Measurements from ENCODE around the gene PDCD11. TPM values are rescaled to one million over a fixed set of nuclear protein-coding genes. Genes with fewer than 3 reads are reported as not detected.

Gene PDCD11
- total RNA-seq, 1 donor from 2014 or later, result 73.2 TPM

DNA sequence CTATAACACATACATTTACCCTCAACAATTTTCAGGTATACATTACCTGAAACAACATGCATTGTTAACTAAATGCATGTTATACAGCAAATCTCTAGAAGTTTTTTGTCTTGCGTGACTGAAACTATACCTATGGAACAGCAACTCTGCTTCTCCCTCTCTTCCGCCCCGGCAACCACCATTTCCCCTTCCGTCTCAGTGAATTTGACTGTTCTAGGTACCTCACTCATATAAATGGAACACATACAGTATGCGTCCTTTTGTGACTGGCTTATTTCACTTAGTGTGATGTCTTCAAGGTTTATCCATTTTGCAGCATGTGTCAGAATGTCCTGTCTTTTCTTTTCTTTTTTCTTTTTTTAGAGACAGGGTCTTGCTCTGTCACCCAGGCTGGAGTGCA is 33.2 kb downstream of the PDCD11 start:
- no peak for DNase-seq
- Mint-ChIP-seq H3K9me3 (ENCODE audit: unreplicated experiment) (no peaks in the 10 kb centered on the region), H3K4me1 (ENCODE audit: low read depth, unreplicated experiment) (peaks cover 8% of the 10 kb centered on the region), H3K4me3 (ENCODE audit: unreplicated experiment) (no peak overlapping the region), H3K36me3 (ENCODE audit: unreplicated experiment) (peaks cover 19% of the 10 kb centered on the region), H3K27ac (ENCODE audit: unreplicated experiment) (no peak overlapping the region), H3K27me3 (ENCODE audit: unreplicated experiment) (no peaks in the 10 kb centered on the region)
- no peak for TF ChIP-seq CTCF (IDR thresholded peaks at IDR 0.05; ENCODE audit: partially characterized antibody, unreplicated experiment)

GRCh38 chr10:103431902-103432301 is 35.5 kb downstream of the PDCD11 start:
- H3K4me1 Mint-ChIP-seq (ENCODE audit: low read depth, unreplicated experiment), result peaks cover 8% of the 10 kb centered on the region
- H3K9me3 Mint-ChIP-seq (ENCODE audit: unreplicated experiment), result no peaks in the 10 kb centered on the region
- TF ChIP-seq CTCF (IDR thresholded peaks at IDR 0.05; ENCODE audit: partially characterized antibody, unreplicated experiment), result no peak
- no peaks in the 10 kb centered on the region for H3K27me3 Mint-ChIP-seq (ENCODE audit: unreplicated experiment)
- H3K36me3 Mint-ChIP-seq (ENCODE audit: unreplicated experiment), result peaks cover 12% of the 10 kb centered on the region
- no peak overlapping the region for H3K4me3 Mint-ChIP-seq (ENCODE audit: unreplicated experiment)
- no peak overlapping the region for H3K27ac Mint-ChIP-seq (ENCODE audit: unreplicated experiment)
- no peak for DNase-seq

GRCh38 chr10:103433858-103434257 is 37.4 kb downstream of the PDCD11 start:
- Mint-ChIP-seq H3K4me1 (ENCODE audit: low read depth, unreplicated experiment) (peaks cover 2% of the 10 kb centered on the region), H3K4me3 (ENCODE audit: unreplicated experiment) (no peak overlapping the region), H3K27ac (ENCODE audit: unreplicated experiment) (no peak overlapping the region), H3K9me3 (ENCODE audit: unreplicated experiment) (no peaks in the 10 kb centered on the region), H3K27me3 (ENCODE audit: unreplicated experiment) (no peaks in the 10 kb centered on the region), H3K36me3 (ENCODE audit: unreplicated experiment) (peaks cover 12% of the 10 kb centered on the region)
- no peak for DNase-seq
- no peak for TF ChIP-seq CTCF (IDR thresholded peaks at IDR 0.05; ENCODE audit: partially characterized antibody, unreplicated experiment)

DNA sequence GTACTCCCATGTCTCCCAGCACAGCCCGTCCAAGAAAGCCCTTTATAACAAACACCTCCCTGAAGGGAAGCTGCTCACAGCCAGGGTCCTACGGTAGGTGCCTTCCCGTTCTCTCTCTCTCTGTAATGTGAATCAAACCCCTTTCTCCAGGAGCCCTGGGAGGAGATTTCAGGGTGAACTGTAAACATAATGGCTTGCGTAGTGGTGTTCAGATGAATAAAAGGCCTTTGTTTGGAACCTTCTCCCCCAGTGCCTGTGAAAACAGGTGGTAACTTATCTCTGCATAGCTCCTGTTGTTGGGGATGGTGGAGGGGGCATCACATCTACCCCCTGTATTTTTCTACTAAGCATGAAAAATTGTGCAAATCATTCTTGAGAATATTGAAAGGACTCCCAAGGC is 43.4 kb downstream of the PDCD11 start:
- no peak overlapping the region for H3K4me3 Mint-ChIP-seq (ENCODE audit: unreplicated experiment)

DNA sequence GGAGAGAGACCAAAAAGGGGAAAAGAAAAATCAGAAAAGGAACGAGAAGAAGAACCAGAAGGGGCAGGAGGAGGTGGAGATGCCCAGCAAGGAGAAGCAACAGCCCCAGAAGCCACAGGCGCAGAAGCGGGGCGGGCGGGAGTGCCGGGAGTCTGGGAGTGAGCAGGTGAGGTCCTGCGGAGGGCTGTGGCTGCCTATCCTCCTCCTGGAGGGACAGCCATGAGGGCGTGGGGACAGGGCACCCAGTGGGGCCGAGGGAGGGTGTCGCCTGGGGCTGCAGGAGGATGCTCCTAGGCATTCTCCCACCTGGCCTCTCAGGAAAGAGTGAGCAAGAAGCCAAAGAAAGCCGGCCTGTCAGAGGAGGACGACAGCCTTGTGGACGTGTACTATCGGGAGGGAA is 44.0 kb downstream of the PDCD11 start:
- Mint-ChIP-seq H3K27ac (ENCODE audit: unreplicated experiment) (peak overlapping the region; percentile 68), H3K4me1 (ENCODE audit: low read depth, unreplicated experiment) (no peaks in the 10 kb centered on the region), H3K4me3 (ENCODE audit: unreplicated experiment) (no peak overlapping the region), H3K36me3 (ENCODE audit: unreplicated experiment) (no peaks in the 10 kb centered on the region), H3K9me3 (ENCODE audit: unreplicated experiment) (peaks cover 2% of the 10 kb centered on the region), H3K27me3 (ENCODE audit: unreplicated experiment) (no peaks in the 10 kb centered on the region)
- no peak for TF ChIP-seq CTCF (IDR thresholded peaks at IDR 0.05; ENCODE audit: partially characterized antibody, unreplicated experiment)
- no peak for DNase-seq

More for the DNA sequence above, 43.4 kb downstream of the PDCD11 start:
- TF ChIP-seq CTCF (IDR thresholded peaks at IDR 0.05; ENCODE audit: partially characterized antibody, unreplicated experiment), result no peak
- H3K9me3 Mint-ChIP-seq (ENCODE audit: unreplicated experiment), result peaks cover 2% of the 10 kb centered on the region
- no peak overlapping the region for H3K27ac Mint-ChIP-seq (ENCODE audit: unreplicated experiment)
- H3K4me1 Mint-ChIP-seq (ENCODE audit: low read depth, unreplicated experiment), result no peaks in the 10 kb centered on the region
- no peak for DNase-seq
- H3K27me3 Mint-ChIP-seq (ENCODE audit: unreplicated experiment), result no peaks in the 10 kb centered on the region
- no peaks in the 10 kb centered on the region for H3K36me3 Mint-ChIP-seq (ENCODE audit: unreplicated experiment)
